ENCODE measurements around the gene RFX8.
"Not testable (repeated sequence)": the region's sequence is repeated elsewhere in the genome, so short reads cannot be mapped to it uniquely, and the experiment has no call there.

GRCh38 chr2:101504744-101505143 lies 29.8 kb upstream of the RFX8 start:
- TF ChIP-seq, protein P1, sequence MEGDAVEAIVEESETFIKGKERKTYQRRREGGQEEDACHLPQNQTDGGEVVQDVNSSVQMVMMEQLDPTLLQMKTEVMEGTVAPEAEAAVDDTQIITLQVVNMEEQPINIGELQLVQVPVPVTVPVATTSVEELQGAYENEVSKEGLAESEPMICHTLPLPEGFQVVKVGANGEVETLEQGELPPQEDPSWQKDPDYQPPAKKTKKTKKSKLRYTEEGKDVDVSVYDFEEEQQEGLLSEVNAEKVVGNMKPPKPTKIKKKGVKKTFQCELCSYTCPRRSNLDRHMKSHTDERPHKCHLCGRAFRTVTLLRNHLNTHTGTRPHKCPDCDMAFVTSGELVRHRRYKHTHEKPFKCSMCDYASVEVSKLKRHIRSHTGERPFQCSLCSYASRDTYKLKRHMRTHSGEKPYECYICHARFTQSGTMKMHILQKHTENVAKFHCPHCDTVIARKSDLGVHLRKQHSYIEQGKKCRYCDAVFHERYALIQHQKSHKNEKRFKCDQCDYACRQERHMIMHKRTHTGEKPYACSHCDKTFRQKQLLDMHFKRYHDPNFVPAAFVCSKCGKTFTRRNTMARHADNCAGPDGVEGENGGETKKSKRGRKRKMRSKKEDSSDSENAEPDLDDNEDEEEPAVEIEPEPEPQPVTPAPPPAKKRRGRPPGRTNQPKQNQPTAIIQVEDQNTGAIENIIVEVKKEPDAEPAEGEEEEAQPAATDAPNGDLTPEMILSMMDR (IDR thresholded peaks at IDR 0.05; ENCODE audit: low read length) = not testable (repeated sequence)
- TF ChIP-seq EZH2 (optimal IDR thresholded peaks at IDR 0.05; ENCODE audit: low read depth, low read length) = not testable (repeated sequence)

All from MM.1S (cell line).